ENCODE results near the gene GALT. TPM values are rescaled to one million over a fixed set of nuclear protein-coding genes. Genes with fewer than 3 reads are reported as not detected.

GALT gene
- total and polyA plus RNA-seq, 2 of the 13 experiments (the other 11 are each of a cell fraction or from before 2014, with no cell fraction given) = 40.4 to 46.3 TPM

DNA sequence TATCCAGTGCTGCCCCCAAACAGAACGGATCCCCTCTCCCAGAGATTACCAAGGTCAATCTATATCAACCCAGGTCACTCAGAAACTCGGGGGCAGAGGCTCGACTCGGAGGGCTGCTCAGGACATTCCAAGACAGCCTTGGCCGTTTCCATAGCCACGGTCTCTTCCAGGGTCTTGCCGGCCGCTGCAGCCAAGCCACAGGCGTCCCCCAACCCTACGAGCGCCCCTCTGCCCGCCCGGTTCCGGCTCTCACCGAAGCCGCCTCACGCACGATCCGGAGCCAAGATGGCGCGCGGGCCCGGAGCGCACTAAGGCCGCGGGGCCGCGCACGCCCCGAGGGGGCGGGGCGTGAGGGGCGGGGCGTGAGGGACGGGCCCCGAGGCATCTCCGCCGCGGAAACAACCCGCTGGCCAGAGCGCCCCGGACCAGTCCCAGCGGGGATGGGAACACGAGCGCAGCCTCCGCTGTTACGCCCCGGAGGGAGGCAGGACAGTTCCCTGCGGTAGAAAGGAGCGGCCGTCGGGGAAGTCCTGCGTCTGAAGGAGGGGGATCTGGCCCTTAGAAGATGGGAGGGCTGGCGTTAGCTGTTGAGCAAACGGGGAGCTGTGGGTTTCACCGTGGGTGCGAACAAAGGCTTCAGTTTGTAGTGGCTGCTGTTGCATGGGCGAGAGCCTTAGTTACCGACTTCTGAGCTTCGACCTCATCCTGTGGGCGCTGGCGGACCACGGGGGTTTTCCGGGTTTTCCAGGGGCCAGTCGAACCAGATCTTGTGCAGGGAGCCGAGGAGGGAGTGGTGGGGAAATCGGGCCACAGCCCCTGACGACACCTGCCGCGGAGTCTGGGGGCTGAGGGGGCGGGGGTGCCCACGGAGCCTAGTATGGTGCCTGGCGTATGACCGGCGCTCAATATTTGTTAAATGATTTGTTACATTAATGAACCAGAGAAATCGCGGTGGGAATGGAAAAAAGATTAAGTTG, 34.4 kb upstream of the GALT start, which contains the start of gene RPP25L (continued):
- TF ChIP-seq, protein P1, sequence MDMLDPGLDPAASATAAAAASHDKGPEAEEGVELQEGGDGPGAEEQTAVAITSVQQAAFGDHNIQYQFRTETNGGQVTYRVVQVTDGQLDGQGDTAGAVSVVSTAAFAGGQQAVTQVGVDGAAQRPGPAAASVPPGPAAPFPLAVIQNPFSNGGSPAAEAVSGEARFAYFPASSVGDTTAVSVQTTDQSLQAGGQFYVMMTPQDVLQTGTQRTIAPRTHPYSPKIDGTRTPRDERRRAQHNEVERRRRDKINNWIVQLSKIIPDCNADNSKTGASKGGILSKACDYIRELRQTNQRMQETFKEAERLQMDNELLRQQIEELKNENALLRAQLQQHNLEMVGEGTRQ (IDR thresholded peaks at IDR 0.05; ENCODE audit: low read depth, low read length) = no peak
- TF ChIP-seq, protein P1 (CRISPR knock-in tag; IDR thresholded peaks at IDR 0.05; ENCODE audit: borderline replicate concordance) = no peak
- no peak for TF ChIP-seq ZFP62 (CRISPR knock-in tag; IDR thresholded peaks at IDR 0.05)
- no peak for TF ChIP-seq ZNF577 (CRISPR knock-in tag; IDR thresholded peaks at IDR 0.05; ENCODE audit: borderline replicate concordance, low read depth)
- TF ChIP-seq ZNF83 (CRISPR knock-in tag; IDR thresholded peaks at IDR 0.05; ENCODE audit: borderline replicate concordance) = no peak
- peak; percentile 43; the same call in 1 of the 2 replicates for TF ChIP-seq ZSCAN22 (CRISPR knock-in tag; IDR thresholded peaks at IDR 0.05)
- TF ChIP-seq ERF (CRISPR knock-in tag; IDR thresholded peaks at IDR 0.05) = peak; percentile 60
- TF ChIP-seq IRX3 (CRISPR knock-in tag; IDR thresholded peaks at IDR 0.05; ENCODE audit: borderline replicate concordance, low read depth) = no peak
- TF ChIP-seq ZNF333 (CRISPR knock-in tag; IDR thresholded peaks at IDR 0.05; ENCODE audit: borderline replicate concordance) = no peak
- TF ChIP-seq ZNF629 (CRISPR knock-in tag; conservative IDR thresholded peaks at IDR 0.05) = no peak
- no peak for TF ChIP-seq ZNF746 (CRISPR knock-in tag; IDR thresholded peaks at IDR 0.05)
- no peak for TF ChIP-seq MBNL3 (CRISPR knock-in tag; conservative IDR thresholded peaks at IDR 0.05)
- no peak for TF ChIP-seq ZNF225 (CRISPR knock-in tag; IDR thresholded peaks at IDR 0.05)
- TF ChIP-seq ZMYM2 (CRISPR knock-in tag; IDR thresholded peaks at IDR 0.05) = 0 out of 2 replicates have a peak, but pooled peaks have one; percentile 14
- TF ChIP-seq, protein P2, sequence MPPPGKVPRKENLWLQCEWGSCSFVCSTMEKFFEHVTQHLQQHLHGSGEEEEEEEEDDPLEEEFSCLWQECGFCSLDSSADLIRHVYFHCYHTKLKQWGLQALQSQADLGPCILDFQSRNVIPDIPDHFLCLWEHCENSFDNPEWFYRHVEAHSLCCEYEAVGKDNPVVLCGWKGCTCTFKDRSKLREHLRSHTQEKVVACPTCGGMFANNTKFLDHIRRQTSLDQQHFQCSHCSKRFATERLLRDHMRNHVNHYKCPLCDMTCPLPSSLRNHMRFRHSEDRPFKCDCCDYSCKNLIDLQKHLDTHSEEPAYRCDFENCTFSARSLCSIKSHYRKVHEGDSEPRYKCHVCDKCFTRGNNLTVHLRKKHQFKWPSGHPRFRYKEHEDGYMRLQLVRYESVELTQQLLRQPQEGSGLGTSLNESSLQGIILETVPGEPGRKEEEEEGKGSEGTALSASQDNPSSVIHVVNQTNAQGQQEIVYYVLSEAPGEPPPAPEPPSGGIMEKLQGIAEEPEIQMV (CRISPR knock-in tag; IDR thresholded peaks at IDR 0.05; ENCODE audit: low read depth) = no peak
- TF ChIP-seq, protein P3, sequence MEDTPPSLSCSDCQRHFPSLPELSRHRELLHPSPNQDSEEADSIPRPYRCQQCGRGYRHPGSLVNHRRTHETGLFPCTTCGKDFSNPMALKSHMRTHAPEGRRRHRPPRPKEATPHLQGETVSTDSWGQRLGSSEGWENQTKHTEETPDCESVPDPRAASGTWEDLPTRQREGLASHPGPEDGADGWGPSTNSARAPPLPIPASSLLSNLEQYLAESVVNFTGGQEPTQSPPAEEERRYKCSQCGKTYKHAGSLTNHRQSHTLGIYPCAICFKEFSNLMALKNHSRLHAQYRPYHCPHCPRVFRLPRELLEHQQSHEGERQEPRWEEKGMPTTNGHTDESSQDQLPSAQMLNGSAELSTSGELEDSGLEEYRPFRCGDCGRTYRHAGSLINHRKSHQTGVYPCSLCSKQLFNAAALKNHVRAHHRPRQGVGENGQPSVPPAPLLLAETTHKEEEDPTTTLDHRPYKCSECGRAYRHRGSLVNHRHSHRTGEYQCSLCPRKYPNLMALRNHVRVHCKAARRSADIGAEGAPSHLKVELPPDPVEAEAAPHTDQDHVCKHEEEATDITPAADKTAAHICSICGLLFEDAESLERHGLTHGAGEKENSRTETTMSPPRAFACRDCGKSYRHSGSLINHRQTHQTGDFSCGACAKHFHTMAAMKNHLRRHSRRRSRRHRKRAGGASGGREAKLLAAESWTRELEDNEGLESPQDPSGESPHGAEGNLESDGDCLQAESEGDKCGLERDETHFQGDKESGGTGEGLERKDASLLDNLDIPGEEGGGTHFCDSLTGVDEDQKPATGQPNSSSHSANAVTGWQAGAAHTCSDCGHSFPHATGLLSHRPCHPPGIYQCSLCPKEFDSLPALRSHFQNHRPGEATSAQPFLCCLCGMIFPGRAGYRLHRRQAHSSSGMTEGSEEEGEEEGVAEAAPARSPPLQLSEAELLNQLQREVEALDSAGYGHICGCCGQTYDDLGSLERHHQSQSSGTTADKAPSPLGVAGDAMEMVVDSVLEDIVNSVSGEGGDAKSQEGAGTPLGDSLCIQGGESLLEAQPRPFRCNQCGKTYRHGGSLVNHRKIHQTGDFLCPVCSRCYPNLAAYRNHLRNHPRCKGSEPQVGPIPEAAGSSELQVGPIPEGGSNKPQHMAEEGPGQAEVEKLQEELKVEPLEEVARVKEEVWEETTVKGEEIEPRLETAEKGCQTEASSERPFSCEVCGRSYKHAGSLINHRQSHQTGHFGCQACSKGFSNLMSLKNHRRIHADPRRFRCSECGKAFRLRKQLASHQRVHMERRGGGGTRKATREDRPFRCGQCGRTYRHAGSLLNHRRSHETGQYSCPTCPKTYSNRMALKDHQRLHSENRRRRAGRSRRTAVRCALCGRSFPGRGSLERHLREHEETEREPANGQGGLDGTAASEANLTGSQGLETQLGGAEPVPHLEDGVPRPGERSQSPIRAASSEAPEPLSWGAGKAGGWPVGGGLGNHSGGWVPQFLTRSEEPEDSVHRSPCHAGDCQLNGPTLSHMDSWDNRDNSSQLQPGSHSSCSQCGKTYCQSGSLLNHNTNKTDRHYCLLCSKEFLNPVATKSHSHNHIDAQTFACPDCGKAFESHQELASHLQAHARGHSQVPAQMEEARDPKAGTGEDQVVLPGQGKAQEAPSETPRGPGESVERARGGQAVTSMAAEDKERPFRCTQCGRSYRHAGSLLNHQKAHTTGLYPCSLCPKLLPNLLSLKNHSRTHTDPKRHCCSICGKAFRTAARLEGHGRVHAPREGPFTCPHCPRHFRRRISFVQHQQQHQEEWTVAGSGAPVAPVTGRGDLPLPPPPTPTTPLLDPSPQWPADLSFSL (CRISPR knock-in tag; IDR thresholded peaks at IDR 0.05) = no peak
- peak; percentile 64; the same call in 1 of the 2 replicates for TF ChIP-seq ZNF343 (CRISPR knock-in tag; IDR thresholded peaks at IDR 0.05)
- TF ChIP-seq HIVEP1 (CRISPR knock-in tag; IDR thresholded peaks at IDR 0.05) = peak; percentile 53; the same call in 1 of the 2 replicates
- peak; percentile 77; the same call in 1 of the 2 replicates for TF ChIP-seq ZNF879 (CRISPR knock-in tag; IDR thresholded peaks at IDR 0.05)

Data from HepG2 (cell line).